NCI-H1694 (cell line): ENCODE measurements around the gene ARHGEF7.

ENCODE experiments used
- DNase-seq: peaks from one replicate; lab custom pipeline; 2025; lab: John Stamatoyannopoulos, UW

The ARHGEF7 gene

GRCh38 chr13:111325941-111326620 is 211.0 kb downstream of the ARHGEF7 start:
- DNase-seq = no peak

- no peak for DNase-seq
Measured at GRCh38 chr13:111326621-111326965, 211.5 kb downstream of the ARHGEF7 start.

- no peak for DNase-seq
Measured at GRCh38 chr13:111326981-111327642, 212.0 kb downstream of the ARHGEF7 start.

GRCh38 chr13:111327730-111328573 is 212.8 kb downstream of the ARHGEF7 start:
- DNase-seq = no peak

GRCh38 chr13:111328574-111329410 is 213.7 kb downstream of the ARHGEF7 start:
- DNase-seq = no peak

GRCh38 chr13:111329641-111330040 is 214.5 kb downstream of the ARHGEF7 start:
- DNase-seq = no peak

GRCh38 chr13:111330066-111330610 is 215.0 kb downstream of the ARHGEF7 start:
- no peak for DNase-seq

GRCh38 chr13:111335298-111335697 is 220.2 kb downstream of the ARHGEF7 start:
- DNase-seq = no peak

GRCh38 chr13:111336666-111337065 is 221.6 kb downstream of the ARHGEF7 start:
- no peak for DNase-seq

GRCh38 chr13:111337206-111337605 is 222.1 kb downstream of the ARHGEF7 start:
- DNase-seq = no peak

- DNase-seq = no peak
Measured at GRCh38 chr13:111337741-111338140, 222.6 kb downstream of the ARHGEF7 start.

- no peak for DNase-seq
Measured at GRCh38 chr13:111338841-111339240, 223.7 kb downstream of the ARHGEF7 start.

GRCh38 chr13:111339366-111340143 is 224.4 kb downstream of the ARHGEF7 start:
- DNase-seq = no peak

GRCh38 chr13:111341886-111342285 is 226.8 kb downstream of the ARHGEF7 start:
- DNase-seq = no peak

- DNase-seq = no peak
Measured at GRCh38 chr13:111342721-111343120, 227.6 kb downstream of the ARHGEF7 start.

- DNase-seq = no peak
Measured at GRCh38 chr13:111343186-111343805, 228.2 kb downstream of the ARHGEF7 start.

- no peak for DNase-seq
Measured at GRCh38 chr13:111344471-111345191, 229.5 kb downstream of the ARHGEF7 start.

GRCh38 chr13:111345682-111346081 is 230.6 kb downstream of the ARHGEF7 start:
- no peak for DNase-seq

- no peak for DNase-seq
Measured at GRCh38 chr13:111346101-111346680, 231.1 kb downstream of the ARHGEF7 start.
